H9 (cell line): ENCODE data around the gene CNNM2. TPM values are rescaled to one million over a fixed set of nuclear protein-coding genes. Genes with fewer than 3 reads are reported as not detected.

Experiments
- DNase-seq: peaks from one replicate; pipeline ENCODE4 v3.0.0-alpha.2; 2017
- H2AFZ ChIP-seq: one replicate; pipeline ENCODE4 v1.6.1; 2013; ENCODE audit warnings: mild to moderate bottlenecking, low read length, control low read depth, moderate library complexity
- H2AK5ac ChIP-seq: 2 replicates; pipeline ENCODE4 v1.6.1; 2013; ENCODE audit warnings: low read length, control low read depth, mixed read lengths; ENCODE audit not compliant: insufficient read length
- H2BK120ac ChIP-seq: one replicate; pipeline ENCODE4 v1.6.1; 2013; ENCODE audit warnings: low read depth, mild to moderate bottlenecking, low read length, control low read depth, inconsistent platforms; ENCODE audit not compliant: poor library complexity, severe bottlenecking
- H2BK12ac ChIP-seq: 2 replicates; pipeline ENCODE4 v1.6.1; 2013; ENCODE audit warnings: low read length, control low read depth, mixed read lengths, low read depth; ENCODE audit not compliant: insufficient read length
- H2BK15ac ChIP-seq: 2 replicates; pipeline ENCODE4 v1.6.1; 2013; ENCODE audit warnings: low read depth, low read length, control low read depth
- H2BK20ac ChIP-seq: one replicate; pipeline ENCODE4 v1.6.1; 2013; ENCODE audit warnings: low read depth, mild to moderate bottlenecking, low read length, control low read depth, inconsistent platforms; ENCODE audit not compliant: poor library complexity, severe bottlenecking
- H2BK5ac ChIP-seq: 2 replicates; pipeline ENCODE4 v1.6.1; 2013; ENCODE audit warnings: low read length, control low read depth, mixed read lengths; ENCODE audit not compliant: insufficient read length
- H3K14ac ChIP-seq: 2 replicates; pipeline ENCODE4 v1.6.1; 2013; ENCODE audit warnings: low read length, control low read depth; ENCODE audit not compliant: insufficient read depth
- H3K18ac ChIP-seq: 2 replicates; pipeline ENCODE4 v1.6.1; 2013; ENCODE audit warnings: low read depth, mild to moderate bottlenecking, mixed read lengths, low read length, control low read depth; ENCODE audit not compliant: insufficient read length
- H3K23ac ChIP-seq: 2 replicates; pipeline ENCODE4 v1.6.1; 2013; ENCODE audit warnings: low read length, control low read depth, mixed read lengths, low read depth; ENCODE audit not compliant: insufficient read length
- H3K23me2 ChIP-seq: 2 replicates; pipeline ENCODE4 v1.6.1; 2013; ENCODE audit warnings: low read depth, mild to moderate bottlenecking, mixed read lengths, low read length, control low read depth; ENCODE audit not compliant: insufficient read length, poor library complexity, severe bottlenecking
- H3K27ac ChIP-seq: 2 replicates; pipeline ENCODE4 v1.5.1; 2013; ENCODE audit warnings: low read length, control low read depth, mixed read lengths, low read depth; ENCODE audit not compliant: insufficient read length
- H3K27me3 ChIP-seq: 2 replicates; pipeline ENCODE4 v1.6.1; 2013; ENCODE audit warnings: low read length, control low read depth, inconsistent platforms; ENCODE audit not compliant: insufficient read depth
- H3K4ac ChIP-seq: 2 replicates; pipeline ENCODE4 v1.6.1; 2013; ENCODE audit warnings: low read depth, mild to moderate bottlenecking, control low read depth, inconsistent platforms, low read length, moderate library complexity
- H3K4me1 ChIP-seq: 2 replicates; pipeline ENCODE4 v1.6.1; 2013; ENCODE audit warnings: low read length, control low read depth, inconsistent platforms; ENCODE audit not compliant: insufficient read depth
- H3K4me2 ChIP-seq: 2 replicates; pipeline ENCODE4 v1.6.1; 2013; ENCODE audit warnings: low read length, control low read depth, mixed read lengths; ENCODE audit not compliant: insufficient read length, insufficient read depth
- H3K56ac ChIP-seq: 2 replicates; pipeline ENCODE4 v1.6.1; 2013; ENCODE audit warnings: low read depth, mild to moderate bottlenecking, mixed read lengths, low read length, control low read depth; ENCODE audit not compliant: insufficient read length
- H3K79me1 ChIP-seq: 2 replicates; pipeline ENCODE4 v1.6.1; 2013; ENCODE audit warnings: low read depth, mild to moderate bottlenecking, moderate library complexity, low read length, control low read depth, inconsistent platforms; ENCODE audit not compliant: insufficient read depth, poor library complexity, severe bottlenecking
- H3K79me2 ChIP-seq: 2 replicates; pipeline ENCODE4 v1.6.1; 2013; ENCODE audit warnings: low read length, control low read depth, inconsistent platforms; ENCODE audit not compliant: insufficient read depth
- H3K9ac ChIP-seq: 2 replicates; pipeline ENCODE4 v1.6.1; 2013; ENCODE audit warnings: low read length, control low read depth, mixed read lengths; ENCODE audit not compliant: insufficient read length; ENCODE audit errors: extremely low read depth
- H3K9me3 ChIP-seq: one replicate; pipeline ENCODE4 v1.6.1; 2013; ENCODE audit warnings: low read depth, low read length, inconsistent platforms; ENCODE audit not compliant: control insufficient read depth
- H3T11ph ChIP-seq: one replicate; pipeline ENCODE4 v1.6.1; 2013; ENCODE audit warnings: mild to moderate bottlenecking, low read length, control low read depth, inconsistent platforms
- H4K20me1 ChIP-seq: one replicate; pipeline ENCODE4 v1.6.1; 2013; ENCODE audit not compliant: control insufficient read depth, insufficient read length, insufficient read depth
- H4K5ac ChIP-seq: 2 replicates; pipeline ENCODE4 v1.6.1; 2013; ENCODE audit warnings: low read depth, mild to moderate bottlenecking, mixed read lengths, low read length, control low read depth; ENCODE audit not compliant: insufficient read length
- H4K8ac ChIP-seq: replicated peaks from 2 replicates; pipeline ENCODE4 v1.6.1; 2013; ENCODE audit warnings: low read length, control low read depth, mixed read lengths, low read depth; ENCODE audit not compliant: insufficient read length
- H4K91ac ChIP-seq: 2 replicates; pipeline ENCODE4 v1.6.1; 2013; ENCODE audit warnings: low read depth, mild to moderate bottlenecking, moderate library complexity, mixed read lengths, low read length, control low read depth; ENCODE audit not compliant: insufficient read length
- H3K27ac Mint-ChIP-seq, 3 experiments: 2 replicates in 2 of 3; 3 replicates in 1 of 3; pipeline ENCODE4 v1.8.0; 2020 to 2021; ENCODE audit warnings: mixed read lengths in 3 of 3, mild to moderate bottlenecking in 1 of 3, moderate library complexity in 1 of 3
- H3K27me3 Mint-ChIP-seq: 2 replicates; pipeline ENCODE4 v1.8.0; 2021; ENCODE audit warnings: low read depth, mild to moderate bottlenecking, moderate library complexity, mixed read lengths
- H3K36me3 Mint-ChIP-seq, 3 experiments: 2 replicates in 2 of 3; 3 replicates in 1 of 3; pipeline ENCODE4 v1.8.0; 2020 to 2021; ENCODE audit warnings: low read depth in 3 of 3, mixed read lengths in 3 of 3; ENCODE audit not compliant: insufficient read depth in 1 of 3
- H3K4me1 Mint-ChIP-seq, 2 experiments: 2 replicates each; pipeline ENCODE4 v1.8.0; 2020; ENCODE audit warnings: mixed read lengths in 2 of 2
- H3K4me3 Mint-ChIP-seq, 2 experiments: 2 replicates in 1 of 2; 3 replicates in 1 of 2; pipeline ENCODE4 v1.8.0; 2020 to 2021; ENCODE audit warnings: mild to moderate bottlenecking in 2 of 2, mixed read lengths in 2 of 2, moderate library complexity in 1 of 2
- H3K9me3 Mint-ChIP-seq, 2 experiments: 2 replicates in 1 of 2; 3 replicates in 1 of 2; pipeline ENCODE4 v1.8.0; 2020; ENCODE audit warnings: mild to moderate bottlenecking in 2 of 2, mixed read lengths in 2 of 2, moderate library complexity in 1 of 2
- CTCF ChIP-seq: fragments of 200-600 bp; sonication (generic); conservative IDR thresholded peaks from 3 replicates; pipeline ENCODE4 v1.8.0; 2021; ENCODE audit warnings: antibody characterized with exemption, mild to moderate bottlenecking
- WGBS: extraction: QIAGEN DNeasy Blood & Tissue Kit; methylation state at CpG from one replicate; pipeline ENCODE4 v1.1.7; 2013; ENCODE audit warnings: missing lambda C conversion rate, low lambda C conversion rate, mixed read lengths; ENCODE audit not compliant: insufficient read length; ENCODE audit errors: extremely low coverage; 5-methylcytosine and 5-hydroxymethylcytosine counted together
- total RNA-seq: library from RNA; stranded (reverse); gene quantifications from 2 replicates; pipeline ENCODE4 v1.2.1, GENCODE V29; 2021

The CNNM2 gene
- total RNA-seq, 1 experiment from 2014 or later, result 17.5 TPM

DNA sequence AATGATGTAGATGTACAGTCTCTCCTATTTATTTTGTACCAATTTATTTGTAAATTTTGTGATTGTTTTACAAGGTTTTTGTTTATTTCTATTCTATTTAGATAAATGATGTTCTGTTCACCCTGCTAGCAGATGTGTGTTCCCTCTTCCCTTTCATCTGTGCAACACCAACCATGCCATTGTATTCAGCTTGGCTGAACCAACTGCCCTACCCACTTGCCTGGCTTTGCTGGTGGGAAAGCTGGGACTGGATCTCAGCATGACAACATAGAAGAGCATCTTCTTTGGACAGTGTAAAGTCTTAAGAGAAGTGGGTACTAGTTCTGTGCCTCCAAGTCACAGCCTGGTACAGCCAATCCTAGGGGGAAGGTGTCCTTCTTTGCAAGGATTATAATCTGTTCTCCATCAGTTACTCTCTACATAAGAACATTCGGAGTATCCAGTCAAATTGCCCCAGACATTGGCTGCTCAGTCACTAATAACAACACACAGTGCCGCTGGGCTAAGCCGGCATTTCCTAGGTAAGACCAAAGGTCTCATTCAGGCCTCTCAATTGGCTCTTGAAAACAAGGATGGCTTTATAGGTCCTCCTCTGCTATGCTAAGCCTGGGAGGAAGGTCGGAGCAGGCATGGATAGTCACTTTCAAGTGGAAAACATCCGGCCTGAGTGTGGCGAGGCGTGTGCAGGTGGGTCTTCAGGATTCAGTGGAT, 165.3 kb downstream of the CNNM2 start:
- Histone ChIP-seq H3K4me1 (no peaks in the 10 kb centered on the region), H3K79me2 (no peaks in the 10 kb centered on the region), H4K91ac (no peak overlapping the region), H2AFZ (no peak overlapping the region), H3K23me2 (no peaks in the 10 kb centered on the region), H4K8ac (no peak overlapping the region), H3K9ac (no peak overlapping the region), H3K23ac (no peak overlapping the region), H3K27ac (no peak overlapping the region), H2BK5ac (no peak overlapping the region), H4K5ac (no peak overlapping the region), H4K20me1 (no peaks in the 10 kb centered on the region), H3K4me2 (no peak overlapping the region), H3K18ac (no peak overlapping the region), H2AK5ac (no peak overlapping the region), H3K9me3 (no peaks in the 10 kb centered on the region), H2BK20ac (no peak overlapping the region), H3T11ph (no peak overlapping the region), H3K27me3 (no peaks in the 10 kb centered on the region), H3K14ac (no peak overlapping the region), H3K4ac (no peak overlapping the region), H3K79me1 (no peaks in the 10 kb centered on the region), H2BK15ac (no peak overlapping the region), H3K56ac (no peak overlapping the region), H2BK120ac (no peak overlapping the region), H2BK12ac (no peak overlapping the region)
- no peak for DNase-seq
- Mint-ChIP-seq H3K4me3 (no peak overlapping the region), H3K36me3 (peaks cover 0 to 32% (median 20%) of the 10 kb centered on the region in 3 experiments; a peak in 4 of 7 replicates), H3K9me3 (no peaks in the 10 kb centered on the region), H3K27ac (peak overlapping the region in 1 of 3 experiments; percentile 36; a peak in 3 of 7 replicates), H3K4me1 (no peaks in the 10 kb centered on the region), H3K27me3 (no peaks in the 10 kb centered on the region)
- no CpG with 5 or more reads among the region's 7 CpGs for WGBS
- TF ChIP-seq CTCF, result no peak
